Activated CD4-positive, alpha-beta T cell treated with anti-CD3 and anti-CD28 coated beads for 48 hours (primary cell): ENCODE data around the gene CEP290.
"Not testable (repeated sequence)": the region's sequence is repeated elsewhere in the genome, so short reads cannot be mapped to it uniquely, and the experiment has no call there.

Source experiments
- DNase-seq: peaks from one replicate; pipeline ENCODE4 v3.0.0-alpha.2; 2020

Gene CEP290

GRCh38 chr12:88139711-88140110 lies 2.2 kb downstream of the CEP290 start:
- not testable (repeated sequence) for DNase-seq

- DNase-seq: not testable (repeated sequence)
Measured at GRCh38 chr12:88133181-88133580, 8.7 kb downstream of the CEP290 start.

- no peak for DNase-seq
Measured at GRCh38 chr12:88132392-88132791, 9.5 kb downstream of the CEP290 start.

- no peak for DNase-seq
Measured at GRCh38 chr12:88127855-88128254, 14.0 kb downstream of the CEP290 start.

GRCh38 chr12:88127099-88127498 lies 14.8 kb downstream of the CEP290 start:
- no peak for DNase-seq

- DNase-seq: no peak
Measured at GRCh38 chr12:88122666-88123065, 19.2 kb downstream of the CEP290 start.

GRCh38 chr12:88113871-88114270 lies 28.0 kb downstream of the CEP290 start:
- DNase-seq: no peak

GRCh38 chr12:88111074-88111652 lies 30.7 kb downstream of the CEP290 start:
- DNase-seq: no peak

- DNase-seq: no peak
Measured at GRCh38 chr12:88108021-88108420, 33.9 kb downstream of the CEP290 start.

- no peak for DNase-seq
Measured at GRCh38 chr12:88093573-88093972, 48.3 kb downstream of the CEP290 start.

GRCh38 chr12:88092771-88093170 lies 49.1 kb downstream of the CEP290 start:
- DNase-seq: no peak

- DNase-seq: no peak
Measured at GRCh38 chr12:88084210-88084609, 57.7 kb downstream of the CEP290 start.

- DNase-seq: no peak
Measured at GRCh38 chr12:88083634-88084033, 58.3 kb downstream of the CEP290 start.

- DNase-seq: no peak
Measured at GRCh38 chr12:88081247-88081646, 60.6 kb downstream of the CEP290 start.

GRCh38 chr12:88067301-88067700 lies 74.6 kb downstream of the CEP290 start:
- no peak for DNase-seq

GRCh38 chr12:88063375-88063774 lies 78.5 kb downstream of the CEP290 start:
- DNase-seq: no peak

GRCh38 chr12:88062474-88062873 lies 79.4 kb downstream of the CEP290 start:
- no peak for DNase-seq

- DNase-seq: no peak
Measured at GRCh38 chr12:88058719-88059077, 83.2 kb downstream of the CEP290 start.

- no peak for DNase-seq
Measured at GRCh38 chr12:88057994-88058718, 83.7 kb downstream of the CEP290 start.

GRCh38 chr12:88056571-88056970 lies 85.3 kb downstream of the CEP290 start:
- DNase-seq: no peak

- peak; percentile 12 for DNase-seq
Measured at GRCh38 chr12:88052686-88053085, 89.2 kb downstream of the CEP290 start.

GRCh38 chr12:88044035-88044434 lies 97.9 kb downstream of the CEP290 start:
- no peak for DNase-seq

- no peak for DNase-seq
Measured at GRCh38 chr12:88037770-88038169, 104.1 kb downstream of the CEP290 start.

- DNase-seq: no peak
Measured at GRCh38 chr12:88036353-88036965, 105.4 kb downstream of the CEP290 start.

- no peak for DNase-seq
Measured at GRCh38 chr12:88035907-88036289, 106.0 kb downstream of the CEP290 start.
